COLO829 (cell line): ENCODE data around the gene SKA2.
"Not testable (repeated sequence)": the region's sequence is repeated elsewhere in the genome, so short reads cannot be mapped to it uniquely, and the experiment has no call there.

Experiments
- DNase-seq: peaks from one replicate; pipeline ENCODE4 v3.0.0; 2012; ENCODE audit warnings: low spot score

SKA2 gene, protein sequence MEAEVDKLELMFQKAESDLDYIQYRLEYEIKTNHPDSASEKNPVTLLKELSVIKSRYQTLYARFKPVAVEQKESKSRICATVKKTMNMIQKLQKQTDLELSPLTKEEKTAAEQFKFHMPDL

DNA sequence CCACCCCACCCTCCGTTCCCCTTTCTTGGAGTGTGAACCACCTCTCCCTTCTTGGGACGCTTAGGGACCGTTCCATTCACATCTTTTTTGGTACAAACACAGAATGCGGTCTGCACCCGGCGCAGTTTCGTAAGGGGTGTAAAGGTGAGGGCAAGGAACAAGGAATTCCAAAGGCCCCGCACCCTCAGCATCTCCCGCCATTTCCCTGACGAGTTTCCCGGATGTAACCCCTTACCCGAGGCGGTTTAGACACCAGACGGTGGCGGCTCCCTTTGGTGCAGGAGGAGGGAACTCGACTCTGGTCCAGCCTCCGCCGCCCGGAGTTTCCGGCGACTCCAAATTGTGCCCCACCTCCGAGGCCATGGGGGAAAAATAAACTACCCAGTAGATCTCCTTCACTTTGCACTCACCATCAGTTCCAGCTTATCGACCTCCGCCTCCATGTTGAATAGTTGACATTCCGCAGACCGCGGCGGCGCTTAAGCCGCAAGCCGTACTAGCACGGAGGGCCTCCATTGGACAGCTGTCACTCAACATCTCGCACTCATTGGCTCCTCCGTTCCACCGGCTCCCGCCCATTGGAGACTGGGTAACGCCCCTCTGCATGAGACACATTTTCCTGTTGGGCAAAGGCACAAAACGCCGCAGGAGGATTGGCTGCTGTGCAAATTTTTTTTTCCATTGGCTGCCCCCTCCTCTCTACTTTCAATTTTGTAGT, at the start of gene SKA2:
Gene SKA2 (minus strand): TSS at position 466 of the 718 bp plus-strand sequence. CDS start 23 bp downstream, at position 443.
- DNase-seq, result peak; percentile 92

DNA sequence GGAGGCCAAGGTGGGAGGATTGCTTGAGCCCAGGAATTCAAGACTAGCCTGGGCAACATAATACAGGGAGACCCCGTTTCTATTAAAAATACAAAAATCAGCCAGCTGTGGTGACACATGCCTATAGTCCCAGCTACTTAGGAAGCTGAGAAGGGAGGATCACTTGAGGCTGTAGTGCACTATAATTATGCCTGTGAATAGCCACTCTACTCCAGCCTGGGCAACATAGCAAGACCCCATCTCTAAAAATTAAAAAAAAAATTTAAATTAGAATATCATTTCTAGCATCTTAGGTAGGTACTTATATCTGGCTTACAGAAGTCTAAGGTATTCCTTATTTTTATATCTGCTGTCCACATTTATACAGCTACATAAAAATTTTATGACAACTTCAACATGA, 47.3 kb upstream of the SKA2 start:
- DNase-seq, result no peak

- DNase-seq, result no peak
Observed at GRCh38 chr17:59199398-59199797, 44.4 kb upstream of the SKA2 start.

DNA sequence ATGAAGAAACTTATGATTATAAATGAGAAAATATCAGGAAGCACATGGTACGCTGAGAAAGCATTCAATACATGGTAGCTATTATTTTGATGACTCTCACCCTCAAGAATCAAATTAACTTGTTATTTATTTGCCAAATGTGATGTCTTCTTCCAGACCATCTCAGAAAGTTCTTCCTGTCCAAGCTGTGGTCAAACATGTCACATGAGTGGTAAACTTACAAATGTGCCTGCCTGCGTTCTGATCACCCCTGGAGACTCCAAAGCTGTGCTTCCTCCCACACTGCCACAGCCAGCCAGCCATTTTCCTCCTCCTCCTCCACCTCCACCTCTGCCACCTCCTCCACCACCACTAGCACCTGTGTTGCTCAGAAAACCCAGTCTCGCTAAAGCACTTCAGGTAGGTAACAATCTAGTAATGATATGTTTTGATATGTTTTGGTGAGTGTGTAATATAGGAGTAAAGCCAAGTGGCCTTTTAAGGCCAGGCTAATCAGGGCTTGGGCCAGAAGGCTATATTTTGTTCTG, 38.4 kb upstream of the SKA2 start:
- DNase-seq, result no peak

DNA sequence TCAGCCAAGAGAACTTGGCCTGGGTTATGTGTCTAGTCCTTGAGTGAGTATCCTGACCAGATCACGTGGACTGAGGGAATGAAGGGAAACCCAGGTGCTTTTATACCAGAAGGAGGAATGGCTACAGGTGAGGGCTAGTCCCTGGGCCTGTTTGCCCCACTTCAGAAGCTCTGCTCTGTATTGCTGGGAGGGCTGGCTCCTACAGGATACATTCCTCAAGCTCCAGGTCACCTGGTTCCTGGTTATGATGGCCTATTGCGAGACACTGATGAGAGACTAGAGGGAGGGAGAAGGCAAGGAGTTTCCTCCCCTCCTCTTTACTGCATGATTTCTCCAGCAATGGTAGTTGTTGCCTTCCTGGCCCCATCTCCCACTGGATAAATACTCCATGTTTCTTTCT, 35.8 kb upstream of the SKA2 start:
- DNase-seq, result no peak

GRCh38 chr17:59186850-59187249, 31.9 kb upstream of the SKA2 start:
- DNase-seq, result no peak

GRCh38 chr17:59185997-59186396, 31.0 kb upstream of the SKA2 start:
- no peak for DNase-seq

DNA sequence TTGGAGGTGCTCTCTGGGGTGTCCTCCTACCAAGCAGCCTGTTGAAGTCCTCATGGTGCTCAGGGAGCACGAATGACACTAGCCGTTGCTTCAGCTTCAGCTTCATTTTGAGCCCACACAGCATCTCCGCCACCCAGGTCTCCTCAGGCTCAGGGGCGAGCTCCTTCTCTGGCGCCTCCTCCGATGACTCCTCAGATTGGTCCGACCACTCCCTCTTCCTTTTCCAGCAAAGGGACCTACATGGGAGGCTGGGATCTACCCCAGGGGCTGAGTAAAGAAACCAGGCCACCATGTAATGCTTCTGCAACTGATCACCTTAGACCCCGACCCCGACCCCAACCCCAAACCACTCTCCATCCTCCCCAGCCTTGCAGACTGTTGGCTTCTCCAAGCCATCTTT, 26.5 kb upstream of the SKA2 start:
- no peak for DNase-seq

GRCh38 chr17:59180626-59181025, 25.6 kb upstream of the SKA2 start:
- DNase-seq, result no peak

- not testable (repeated sequence) for DNase-seq
Observed at GRCh38 chr17:59179601-59180000, 24.6 kb upstream of the SKA2 start.

DNA sequence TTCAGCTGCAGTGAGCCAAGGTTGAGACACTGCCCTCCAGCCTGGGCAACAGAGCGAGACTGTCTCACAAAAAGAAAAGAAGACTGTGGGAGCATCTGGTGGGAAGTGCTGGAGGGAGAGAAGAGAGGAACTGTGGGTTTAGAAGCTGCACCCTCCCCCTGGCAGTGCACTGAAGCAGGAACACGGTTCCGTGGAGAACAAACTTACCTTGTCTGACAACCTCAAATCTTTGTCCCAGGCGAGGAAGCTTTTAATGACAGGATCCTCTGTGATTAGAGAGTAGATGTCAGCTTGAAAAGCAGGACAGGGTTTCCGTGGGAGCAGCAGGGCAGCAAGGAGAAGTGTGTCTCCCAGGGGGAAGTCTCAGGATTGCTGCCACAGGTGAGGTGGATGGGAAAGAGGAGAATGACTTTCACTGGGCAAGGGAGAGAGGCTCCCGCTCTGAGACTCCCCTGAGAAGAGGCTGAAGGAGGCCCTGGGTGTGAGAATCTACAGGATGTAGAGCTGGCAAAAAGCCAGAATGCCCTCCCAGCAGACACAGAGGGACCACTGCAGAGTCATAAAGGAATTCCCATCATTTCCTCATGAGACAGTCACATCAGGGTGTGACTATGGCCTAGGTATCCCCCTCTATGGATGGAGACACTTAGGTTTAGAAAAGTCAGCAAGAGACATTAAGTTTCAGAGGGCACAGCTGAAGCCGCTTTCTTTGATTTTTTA, 23.4 kb upstream of the SKA2 start:
- no peak for DNase-seq

GRCh38 chr17:59175076-59175475, 20.1 kb upstream of the SKA2 start:
- DNase-seq, result no peak

DNA sequence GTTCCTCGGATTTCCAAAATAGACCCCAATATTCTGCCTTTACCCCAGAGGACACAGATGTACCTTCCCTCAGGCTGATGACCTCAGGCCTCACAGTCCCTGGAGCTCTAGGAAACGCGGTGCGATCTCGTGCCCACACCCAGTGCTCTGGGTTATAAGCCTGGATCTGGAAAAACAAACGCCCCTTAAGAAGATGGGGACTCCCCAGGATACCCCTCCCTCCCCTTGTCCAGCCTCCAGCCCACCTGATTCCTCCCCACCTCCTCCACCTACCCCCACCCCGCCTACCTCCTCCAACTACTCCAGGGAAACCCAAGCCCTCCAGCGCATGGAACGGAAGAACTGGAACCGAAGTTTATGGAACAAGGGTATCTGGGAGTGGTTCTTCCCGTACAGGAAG, 19.7 kb upstream of the SKA2 start:
- DNase-seq, result no peak

DNA sequence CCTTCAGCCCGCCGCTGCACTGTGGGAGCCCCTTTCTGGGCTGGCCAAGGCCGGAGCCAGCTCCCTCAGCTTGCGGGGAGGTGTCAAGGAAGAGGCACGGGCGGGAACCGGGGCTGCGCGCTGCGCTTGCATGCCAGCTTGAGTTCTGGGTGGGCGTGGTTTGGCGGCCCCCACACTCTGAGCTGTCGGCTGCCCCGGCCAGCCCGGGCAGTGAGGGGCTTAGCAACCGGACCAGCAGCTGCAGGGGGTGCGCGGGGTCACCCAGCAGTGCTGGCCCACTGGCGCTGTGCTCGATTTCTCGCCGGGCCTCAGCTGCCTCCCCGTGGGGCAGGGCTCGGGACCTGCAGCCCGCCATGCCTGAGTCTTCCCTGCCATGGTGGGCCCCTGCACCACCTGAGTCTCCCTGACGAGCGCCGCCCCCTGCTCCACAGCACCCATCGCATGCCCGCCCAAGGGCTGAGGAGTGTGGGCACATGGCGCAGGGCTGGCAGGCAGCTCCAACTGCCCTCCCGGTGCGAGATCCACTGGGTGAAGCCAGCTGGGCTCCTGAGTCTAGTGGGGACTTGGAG, 17.5 kb upstream of the SKA2 start:
- DNase-seq, result no peak

GRCh38 chr17:59167571-59168001, 12.6 kb upstream of the SKA2 start:
- no peak for DNase-seq

- peak; percentile 34 for DNase-seq
Observed at GRCh38 chr17:59165933-59166342, 11.0 kb upstream of the SKA2 start.

DNA sequence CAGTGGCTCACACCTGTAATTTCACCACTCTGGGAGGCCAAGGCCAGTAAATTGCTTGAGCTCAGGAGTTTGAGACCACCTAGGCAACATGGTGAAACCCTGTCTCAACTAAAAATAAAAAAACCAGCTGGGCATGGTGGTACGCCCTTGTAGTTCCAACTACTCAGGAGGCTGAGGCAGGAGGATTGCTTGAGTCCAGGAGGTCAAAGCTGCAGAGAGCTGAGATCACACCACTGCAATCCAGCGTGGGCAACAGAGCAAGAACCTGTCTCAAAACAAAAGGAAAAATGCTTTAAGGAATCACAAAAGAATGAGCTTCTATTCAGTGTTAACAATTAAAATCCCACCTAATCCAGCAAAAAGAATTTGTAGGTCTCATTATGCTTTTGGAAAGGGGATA, 6.5 kb upstream of the SKA2 start:
- DNase-seq, result no peak

- DNase-seq, result no peak
Observed at GRCh38 chr17:59160157-59161025, 5.4 kb upstream of the SKA2 start.

DNA sequence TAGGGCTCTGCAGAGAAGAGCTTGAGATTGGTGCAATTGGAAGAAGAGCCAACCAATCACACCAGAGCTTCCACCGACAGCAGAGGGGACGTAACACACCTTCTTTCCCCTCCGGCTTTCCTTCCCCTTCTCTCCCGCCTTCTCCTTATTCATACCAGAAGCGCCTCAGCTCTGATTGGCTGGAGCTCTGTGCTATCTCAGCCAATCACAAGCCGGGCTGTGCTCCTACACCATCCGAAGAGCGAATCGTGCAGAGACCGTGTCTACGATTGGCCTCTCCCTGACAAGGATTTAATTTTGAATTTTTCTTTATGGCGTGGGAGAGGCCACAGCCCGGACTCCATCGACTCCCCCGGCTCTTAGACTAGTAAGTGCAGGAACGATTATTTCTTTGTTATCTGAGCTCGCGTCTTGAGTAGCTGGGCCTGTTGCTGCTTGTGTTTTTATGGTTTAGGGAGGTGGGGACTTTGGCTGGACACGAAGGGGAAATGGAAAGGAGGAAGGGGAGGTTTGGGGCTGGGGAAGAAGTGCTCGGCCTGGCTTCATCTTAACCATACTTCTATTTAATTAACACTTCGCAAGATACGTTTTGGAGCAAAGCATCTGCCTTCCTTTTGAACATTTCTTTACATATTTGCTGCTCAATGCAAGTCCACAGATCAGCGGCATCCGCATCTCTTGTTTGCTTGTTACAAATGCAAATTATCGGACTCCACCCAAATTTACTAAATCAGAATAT, 622 bp upstream of the SKA2 start, which contains the start of gene PRR11:
Gene PRR11 (plus strand): TSS at position 308 of the 739 bp plus-strand sequence. CDS start 14,007 bp downstream, outside the sequence.
- peak; percentile 91 for DNase-seq

GRCh38 chr17:59154292-59154720, 680 bp downstream of the SKA2 start:
- DNase-seq, result no peak

- no peak for DNase-seq
Observed at GRCh38 chr17:59152925-59153324, 2.1 kb downstream of the SKA2 start.
